H9 (cell line): ENCODE data around the gene TOGARAM2. TPM values are rescaled to one million over a fixed set of nuclear protein-coding genes. Genes with fewer than 3 reads are reported as not detected.

Experiments used
- DNase-seq: peaks from one replicate; pipeline ENCODE4 v3.0.0-alpha.2; 2017
- H2AFZ ChIP-seq: one replicate; pipeline ENCODE4 v1.6.1; 2013; ENCODE audit warnings: mild to moderate bottlenecking, low read length, control low read depth, moderate library complexity
- H2AK5ac ChIP-seq: 2 replicates; pipeline ENCODE4 v1.6.1; 2013; ENCODE audit warnings: low read length, control low read depth, mixed read lengths; ENCODE audit not compliant: insufficient read length
- H2BK120ac ChIP-seq: one replicate; pipeline ENCODE4 v1.6.1; 2013; ENCODE audit warnings: low read depth, mild to moderate bottlenecking, low read length, control low read depth, inconsistent platforms; ENCODE audit not compliant: poor library complexity, severe bottlenecking
- H2BK12ac ChIP-seq: 2 replicates; pipeline ENCODE4 v1.6.1; 2013; ENCODE audit warnings: low read length, control low read depth, mixed read lengths, low read depth; ENCODE audit not compliant: insufficient read length
- H2BK15ac ChIP-seq: 2 replicates; pipeline ENCODE4 v1.6.1; 2013; ENCODE audit warnings: low read depth, low read length, control low read depth
- H2BK20ac ChIP-seq: one replicate; pipeline ENCODE4 v1.6.1; 2013; ENCODE audit warnings: low read depth, mild to moderate bottlenecking, low read length, control low read depth, inconsistent platforms; ENCODE audit not compliant: poor library complexity, severe bottlenecking
- H2BK5ac ChIP-seq: 2 replicates; pipeline ENCODE4 v1.6.1; 2013; ENCODE audit warnings: low read length, control low read depth, mixed read lengths; ENCODE audit not compliant: insufficient read length
- H3K14ac ChIP-seq: 2 replicates; pipeline ENCODE4 v1.6.1; 2013; ENCODE audit warnings: low read length, control low read depth; ENCODE audit not compliant: insufficient read depth
- H3K18ac ChIP-seq: 2 replicates; pipeline ENCODE4 v1.6.1; 2013; ENCODE audit warnings: low read depth, mild to moderate bottlenecking, mixed read lengths, low read length, control low read depth; ENCODE audit not compliant: insufficient read length
- H3K23ac ChIP-seq: 2 replicates; pipeline ENCODE4 v1.6.1; 2013; ENCODE audit warnings: low read length, control low read depth, mixed read lengths, low read depth; ENCODE audit not compliant: insufficient read length
- H3K23me2 ChIP-seq: 2 replicates; pipeline ENCODE4 v1.6.1; 2013; ENCODE audit warnings: low read depth, mild to moderate bottlenecking, mixed read lengths, low read length, control low read depth; ENCODE audit not compliant: insufficient read length, poor library complexity, severe bottlenecking
- H3K27ac ChIP-seq: 2 replicates; pipeline ENCODE4 v1.5.1; 2013; ENCODE audit warnings: low read length, control low read depth, mixed read lengths, low read depth; ENCODE audit not compliant: insufficient read length
- H3K27me3 ChIP-seq: 2 replicates; pipeline ENCODE4 v1.6.1; 2013; ENCODE audit warnings: low read length, control low read depth, inconsistent platforms; ENCODE audit not compliant: insufficient read depth
- H3K4ac ChIP-seq: 2 replicates; pipeline ENCODE4 v1.6.1; 2013; ENCODE audit warnings: low read depth, mild to moderate bottlenecking, control low read depth, inconsistent platforms, low read length, moderate library complexity
- H3K4me1 ChIP-seq: 2 replicates; pipeline ENCODE4 v1.6.1; 2013; ENCODE audit warnings: low read length, control low read depth, inconsistent platforms; ENCODE audit not compliant: insufficient read depth
- H3K4me2 ChIP-seq: 2 replicates; pipeline ENCODE4 v1.6.1; 2013; ENCODE audit warnings: low read length, control low read depth, mixed read lengths; ENCODE audit not compliant: insufficient read length, insufficient read depth
- H3K56ac ChIP-seq: 2 replicates; pipeline ENCODE4 v1.6.1; 2013; ENCODE audit warnings: low read depth, mild to moderate bottlenecking, mixed read lengths, low read length, control low read depth; ENCODE audit not compliant: insufficient read length
- H3K79me1 ChIP-seq: 2 replicates; pipeline ENCODE4 v1.6.1; 2013; ENCODE audit warnings: low read depth, mild to moderate bottlenecking, moderate library complexity, low read length, control low read depth, inconsistent platforms; ENCODE audit not compliant: insufficient read depth, poor library complexity, severe bottlenecking
- H3K79me2 ChIP-seq: 2 replicates; pipeline ENCODE4 v1.6.1; 2013; ENCODE audit warnings: low read length, control low read depth, inconsistent platforms; ENCODE audit not compliant: insufficient read depth
- H3K9ac ChIP-seq: 2 replicates; pipeline ENCODE4 v1.6.1; 2013; ENCODE audit warnings: low read length, control low read depth, mixed read lengths; ENCODE audit not compliant: insufficient read length; ENCODE audit errors: extremely low read depth
- H3K9me3 ChIP-seq: one replicate; pipeline ENCODE4 v1.6.1; 2013; ENCODE audit warnings: low read depth, low read length, inconsistent platforms; ENCODE audit not compliant: control insufficient read depth
- H3T11ph ChIP-seq: one replicate; pipeline ENCODE4 v1.6.1; 2013; ENCODE audit warnings: mild to moderate bottlenecking, low read length, control low read depth, inconsistent platforms
- H4K20me1 ChIP-seq: one replicate; pipeline ENCODE4 v1.6.1; 2013; ENCODE audit not compliant: control insufficient read depth, insufficient read length, insufficient read depth
- H4K5ac ChIP-seq: 2 replicates; pipeline ENCODE4 v1.6.1; 2013; ENCODE audit warnings: low read depth, mild to moderate bottlenecking, mixed read lengths, low read length, control low read depth; ENCODE audit not compliant: insufficient read length
- H4K8ac ChIP-seq: replicated peaks from 2 replicates; pipeline ENCODE4 v1.6.1; 2013; ENCODE audit warnings: low read length, control low read depth, mixed read lengths, low read depth; ENCODE audit not compliant: insufficient read length
- H4K91ac ChIP-seq: 2 replicates; pipeline ENCODE4 v1.6.1; 2013; ENCODE audit warnings: low read depth, mild to moderate bottlenecking, moderate library complexity, mixed read lengths, low read length, control low read depth; ENCODE audit not compliant: insufficient read length
- H3K27ac Mint-ChIP-seq, 3 experiments: 2 replicates in 2 of 3; 3 replicates in 1 of 3; pipeline ENCODE4 v1.8.0; 2020 to 2021; ENCODE audit warnings: mixed read lengths in 3 of 3, mild to moderate bottlenecking in 1 of 3, moderate library complexity in 1 of 3
- H3K27me3 Mint-ChIP-seq: 2 replicates; pipeline ENCODE4 v1.8.0; 2021; ENCODE audit warnings: low read depth, mild to moderate bottlenecking, moderate library complexity, mixed read lengths
- H3K36me3 Mint-ChIP-seq, 3 experiments: 2 replicates in 2 of 3; 3 replicates in 1 of 3; pipeline ENCODE4 v1.8.0; 2020 to 2021; ENCODE audit warnings: low read depth in 3 of 3, mixed read lengths in 3 of 3; ENCODE audit not compliant: insufficient read depth in 1 of 3
- H3K4me1 Mint-ChIP-seq, 2 experiments: 2 replicates each; pipeline ENCODE4 v1.8.0; 2020; ENCODE audit warnings: mixed read lengths in 2 of 2
- H3K4me3 Mint-ChIP-seq, 2 experiments: 2 replicates in 1 of 2; 3 replicates in 1 of 2; pipeline ENCODE4 v1.8.0; 2020 to 2021; ENCODE audit warnings: mild to moderate bottlenecking in 2 of 2, mixed read lengths in 2 of 2, moderate library complexity in 1 of 2
- H3K9me3 Mint-ChIP-seq, 2 experiments: 2 replicates in 1 of 2; 3 replicates in 1 of 2; pipeline ENCODE4 v1.8.0; 2020; ENCODE audit warnings: mild to moderate bottlenecking in 2 of 2, mixed read lengths in 2 of 2, moderate library complexity in 1 of 2
- CTCF ChIP-seq: fragments of 200-600 bp; sonication (generic); conservative IDR thresholded peaks from 3 replicates; pipeline ENCODE4 v1.8.0; 2021; ENCODE audit warnings: antibody characterized with exemption, mild to moderate bottlenecking
- WGBS: extraction: QIAGEN DNeasy Blood & Tissue Kit; methylation state at CpG from one replicate; pipeline ENCODE4 v1.1.7; 2013; ENCODE audit warnings: missing lambda C conversion rate, low lambda C conversion rate, mixed read lengths; ENCODE audit not compliant: insufficient read length; ENCODE audit errors: extremely low coverage; 5-methylcytosine and 5-hydroxymethylcytosine counted together
- total RNA-seq: library from RNA; stranded (reverse); gene quantifications from 2 replicates; pipeline ENCODE4 v1.2.1, GENCODE V29; 2021

Gene TOGARAM2
- total RNA-seq, 1 experiment from 2014 or later, result 0.83 TPM

GRCh38 chr2:28956890-28957289, 24.2 kb upstream of the TOGARAM2 start:
- H2BK120ac ChIP-seq, result no peak overlapping the region
- peak overlapping the region; percentile 73 for H3K4me2 ChIP-seq
- H2AK5ac ChIP-seq, result no peak overlapping the region
- peak; percentile 44 for DNase-seq
- no peak overlapping the region for H3K56ac ChIP-seq
- no peak overlapping the region for H3K9ac ChIP-seq
- H3K79me2 ChIP-seq, result no peaks in the 10 kb centered on the region
- H3K9me3 ChIP-seq, result no peaks in the 10 kb centered on the region
- H3T11ph ChIP-seq, result no peak overlapping the region
- no peaks in the 10 kb centered on the region for H3K23me2 ChIP-seq
- no peak overlapping the region for H2BK12ac ChIP-seq
- H3K4me1 ChIP-seq, result peaks cover 2% of the 10 kb centered on the region; the same call in 1 of the 2 replicates
- WGBS, result no CpG with 5 or more reads among the region's 15 CpGs
- H3K23ac ChIP-seq, result no peak overlapping the region
- H2BK15ac ChIP-seq, result no peak overlapping the region
- H3K14ac ChIP-seq, result no peak overlapping the region
- Mint-ChIP-seq H3K27ac (peak overlapping the region in 2 of 3 experiments; percentile 60 to 83; a peak in 4 of 7 replicates), H3K36me3 (no peaks in the 10 kb centered on the region), H3K4me1 (peaks cover 22 to 37% of the 10 kb centered on the region in 2 experiments), H3K4me3 (peak overlapping the region; percentile 50 to 62; a peak in 3 of 5 replicates), H3K27me3 (no peaks in the 10 kb centered on the region), H3K9me3 (no peaks in the 10 kb centered on the region)
- no peak overlapping the region for H2AFZ ChIP-seq
- H4K8ac ChIP-seq, result no peak overlapping the region
- TF ChIP-seq CTCF, result peak; percentile 65
- no peak overlapping the region for H3K27ac ChIP-seq
- no peaks in the 10 kb centered on the region for H4K20me1 ChIP-seq
- H4K5ac ChIP-seq, result no peak overlapping the region
- H3K4ac ChIP-seq, result no peak overlapping the region
- no peak overlapping the region for H2BK5ac ChIP-seq
- no peak overlapping the region for H4K91ac ChIP-seq
- H3K27me3 ChIP-seq, result no peaks in the 10 kb centered on the region
- H3K79me1 ChIP-seq, result no peaks in the 10 kb centered on the region
- no peak overlapping the region for H2BK20ac ChIP-seq
- no peak overlapping the region for H3K18ac ChIP-seq
